Mucosa of descending colon (tissue), 3 donors: ENCODE results near the gene LZIC. TPM values are rescaled to one million over a fixed set of nuclear protein-coding genes. Genes with fewer than 3 reads are reported as not detected.
"Not testable (repeated sequence)": the region's sequence is repeated elsewhere in the genome, so short reads cannot be mapped to it uniquely, and the experiment has no call there.

ENCODE experiments used
- ATAC-seq: fragments of 200-7000 bp; cut with Tn5 transposase; one replicate; pipeline ENCODE4 v1.9.1; 2020; ENCODE audit warnings: mild to moderate bottlenecking, moderate library complexity
- DNase-seq, 3 donors: peaks; one replicate each; pipeline ENCODE4 v3.0.0-alpha.2; 2020
- H3K36me3 ChIP-seq: fragments of 200-600 bp; one replicate; pipeline ENCODE4 v1.8.0; 2021; ENCODE audit warnings: low read depth, mild to moderate bottlenecking
- H3K4me1 ChIP-seq: fragments of 200-600 bp; one replicate; pipeline ENCODE4 v1.8.0; 2021; ENCODE audit warnings: low read depth, mild to moderate bottlenecking
- H3K4me3 ChIP-seq: fragments of 200-600 bp; one replicate; pipeline ENCODE4 v1.8.0; 2021; ENCODE audit warnings: mild to moderate bottlenecking
- H3K9me3 ChIP-seq: fragments of 200-600 bp; one replicate; pipeline ENCODE4 v1.8.0; 2021; ENCODE audit warnings: mild to moderate bottlenecking
- CTCF ChIP-seq: fragments of 200-600 bp; IDR thresholded peaks from one replicate; pipeline ENCODE4 v1.8.0; 2022; ENCODE audit warnings: antibody characterized with exemption, mild to moderate bottlenecking
- intact Hi-C, 2 donors: fragments of 100-400 bp; cut with DNase I in 1 of 2; cut with micrococcal nuclease in 1 of 2; formaldehyde crosslinking; loops; one replicate each; pipeline versions ENCODE4 v1.11.0 to v1.11.1; 2022; cut with DNase I, micrococcal nuclease
- total RNA-seq, 3 donors: library from RNA; stranded (reverse); fragmentation: NEBNext Ultra II Directional in 2 of 3; extraction: Animal tissue kit (Norgen Biotek cat#: 25700) in 2 of 3; gene quantifications; one replicate each; pipeline versions ENCODE4 v1.2.1 to v1.2.4, GENCODE V29; 2021 to 2023
- donor health status: DM: no; HTN: no; CAD: no; lungs with moderate emphysema.
- donor health status: DM: no; HTN: no; CAD: no.
- donor health status: DM: no; HTN: yes; CAD: no.

Gene LZIC
- total RNA-seq, 3 donors from 2014 or later, result 36.3 to 43.7 (median 39.9) TPM

- Histone ChIP-seq H3K4me3 (no peak overlapping the region), H3K36me3 (no peaks in the 10 kb centered on the region), H3K9me3 (no peaks in the 10 kb centered on the region), H3K4me1 (no peaks in the 10 kb centered on the region)
- TF ChIP-seq CTCF, result no peak
- intact Hi-C loops, result no loop called here
- no peak for ATAC-seq
- no peak for DNase-seq
Observed at GRCh38 chr1:9917901-9918300, 25.3 kb downstream of the LZIC start.

GRCh38 chr1:9917495-9917894, 25.7 kb downstream of the LZIC start:
- H3K4me3 ChIP-seq, ATAC-seq, DNase-seq, H3K9me3 ChIP-seq, H3K36me3 ChIP-seq, H3K4me1 ChIP-seq, intact Hi-C loops: not testable (repeated sequence)

- DNase-seq (no peak), ATAC-seq (no peak)
- Histone ChIP-seq H3K36me3 (no peaks in the 10 kb centered on the region), H3K9me3 (no peaks in the 10 kb centered on the region), H3K4me3 (no peak overlapping the region), H3K4me1 (peaks cover 10% of the 10 kb centered on the region)
- TF ChIP-seq CTCF, result no peak
- intact Hi-C loops, result no loop called here
Observed at GRCh38 chr1:9916452-9916851, 26.7 kb downstream of the LZIC start.

GRCh38 chr1:9914610-9914937, 28.6 kb downstream of the LZIC start:
- H3K4me3 ChIP-seq, result no peak overlapping the region
- no peaks in the 10 kb centered on the region for H3K36me3 ChIP-seq
- H3K4me1 ChIP-seq, result peaks cover 14% of the 10 kb centered on the region
- ATAC-seq, result no peak
- no peaks in the 10 kb centered on the region for H3K9me3 ChIP-seq
- no peak for TF ChIP-seq CTCF
- DNase-seq, result no peak
- intact Hi-C loops, result no loop called here

DNA sequence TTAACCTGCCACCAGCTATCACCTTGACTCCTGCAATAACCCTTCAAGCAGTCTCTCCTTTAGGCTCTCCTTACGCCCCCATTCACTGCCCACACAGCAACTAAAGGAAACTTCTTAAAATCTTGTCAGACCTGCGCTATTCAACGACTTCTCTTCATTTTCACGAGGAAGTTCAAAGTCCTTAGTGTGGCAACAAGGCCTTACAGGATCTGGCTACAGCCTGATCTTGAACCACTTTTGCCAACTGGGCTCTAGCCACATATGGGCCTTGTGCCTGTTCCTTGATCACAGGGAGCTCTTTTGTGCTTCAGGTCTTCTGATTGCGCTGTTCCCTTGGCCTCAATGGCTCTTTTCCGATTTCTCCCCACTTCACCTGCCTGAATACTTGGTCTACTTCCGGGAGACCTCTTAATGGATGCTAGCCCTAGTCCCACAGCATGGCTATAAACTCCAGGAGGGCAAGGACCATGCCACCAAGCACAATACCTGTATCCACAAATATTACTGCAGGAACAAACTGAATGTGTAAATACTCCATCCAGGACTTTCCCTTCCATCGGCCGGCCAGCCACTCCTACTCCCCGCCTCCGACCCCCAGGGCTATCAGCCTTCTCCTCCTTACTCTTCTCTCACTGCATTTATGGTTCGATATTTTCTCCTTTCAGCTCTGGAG, 30.8 kb downstream of the LZIC start:
- DNase-seq, result peak in 1 of 3 donors; percentile 41
- no peak overlapping the region for H3K4me3 ChIP-seq
- no peaks in the 10 kb centered on the region for H3K36me3 ChIP-seq
- intact Hi-C loops, result no loop called here
- H3K9me3 ChIP-seq, result no peaks in the 10 kb centered on the region
- ATAC-seq, result no peak
- no peak for TF ChIP-seq CTCF
- H3K4me1 ChIP-seq, result peaks cover 29% of the 10 kb centered on the region

DNA sequence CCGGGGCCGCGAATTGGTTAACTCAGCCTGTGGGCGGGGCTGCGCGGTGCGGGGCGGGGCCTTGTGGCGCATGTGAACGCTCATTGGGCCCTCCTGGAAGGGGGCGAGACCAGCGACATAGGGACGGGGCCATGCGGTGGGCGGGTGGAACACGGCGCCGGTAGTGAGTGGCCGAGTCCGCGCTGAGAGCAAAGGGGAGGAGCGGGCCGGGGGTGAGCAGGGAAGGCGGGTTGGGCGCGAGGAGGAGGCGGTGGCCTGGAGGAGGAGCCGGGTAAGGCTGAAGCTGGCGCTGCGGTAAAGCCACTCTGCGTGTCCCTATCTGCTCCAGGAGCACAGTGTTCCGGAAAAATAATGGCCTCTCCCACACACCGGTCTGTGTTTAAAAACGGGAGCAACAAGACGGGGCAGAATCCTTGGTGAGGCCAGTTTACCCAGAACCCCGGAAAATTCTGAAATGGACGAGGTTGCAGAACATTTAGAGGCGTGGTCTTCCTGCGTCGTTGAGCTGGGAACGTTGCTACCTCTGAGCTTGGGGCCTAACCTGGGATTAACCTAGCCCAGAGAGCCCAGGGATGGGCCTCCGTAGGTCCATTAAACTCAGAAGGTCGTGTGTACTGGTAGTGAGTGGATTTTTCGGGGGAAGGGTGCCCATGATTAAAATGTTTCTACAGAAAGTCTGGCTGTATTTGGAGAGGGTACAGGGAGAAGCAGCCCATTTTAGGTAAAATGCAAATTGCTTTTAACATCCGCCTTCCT, 32.6 kb downstream of the LZIC start:
- ATAC-seq, result peak; percentile 93
- Histone ChIP-seq H3K36me3 (no peaks in the 10 kb centered on the region), H3K4me1 (peaks cover 29% of the 10 kb centered on the region)

More for the DNA sequence above, 32.6 kb downstream of the LZIC start:
- Histone ChIP-seq H3K4me3 (peak overlapping the region; percentile 4), H3K9me3 (no peaks in the 10 kb centered on the region)
- intact Hi-C loops, result no loop called here
- no peak for TF ChIP-seq CTCF
- DNase-seq, result peak; percentile 100
